ENCODE results near the gene EXOC3. TPM values are rescaled to one million over a fixed set of nuclear protein-coding genes. Genes with fewer than 3 reads are reported as not detected.

EXOC3 gene
- total RNA-seq, 1 donor from 2014 or later: 19.2 TPM

DNA sequence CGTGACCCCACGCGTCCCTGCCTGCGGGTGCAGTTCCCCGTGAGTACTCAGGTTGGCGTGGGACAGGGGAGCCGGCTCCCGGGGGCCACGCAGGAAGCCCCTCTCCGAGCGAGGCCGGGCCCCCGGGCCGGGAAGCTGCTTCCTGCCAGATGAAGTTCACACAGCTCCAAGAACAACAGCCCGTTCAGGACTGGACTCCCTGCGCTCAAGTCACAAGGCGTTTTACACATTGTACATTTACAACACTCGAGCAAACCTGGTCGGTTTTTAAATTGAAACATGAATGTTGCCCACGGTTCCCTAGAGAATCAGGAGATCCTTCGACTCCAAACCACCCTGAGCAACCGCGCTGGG, 58.8 kb downstream of the EXOC3 start:
- Histone ChIP-seq H3F3A (ENCODE audit: low read depth) (no peaks in the 10 kb centered on the region), H3K9me3 (ENCODE audit: low read depth) (no peaks in the 10 kb centered on the region), H4K20me1 (ENCODE audit: low read depth) (no peaks in the 10 kb centered on the region), H3K4me2 (no peak overlapping the region), H2AFZ (replicated peaks) (no peak overlapping the region), H3K9ac (no peak overlapping the region), H3K27ac (no peak overlapping the region), H3K4me1 (no peaks in the 10 kb centered on the region), H3K36me3 (no peaks in the 10 kb centered on the region), H3K27me3 (peaks cover 58% of the 10 kb centered on the region), H3K4me3 (no peak overlapping the region), H3K79me2 (ENCODE audit: low read depth) (no peaks in the 10 kb centered on the region)
- Mint-ChIP-seq H3K27ac (no peak overlapping the region), H3K4me1 (peaks cover 4% of the 10 kb centered on the region), H3K27me3 (ENCODE audit: insufficient read depth, low read depth) (peaks cover 20% of the 10 kb centered on the region), H3K9me3 (no peaks in the 10 kb centered on the region), H3K36me3 (no peaks in the 10 kb centered on the region), H3K4me3 (no peak overlapping the region)
- TF ChIP-seq EZH2phosphoT487 (IDR thresholded peaks at IDR 0.05) (no peak), EZH2 (IDR thresholded peaks at IDR 0.05) (no peak)
- TF ChIP-seq, protein P1, sequence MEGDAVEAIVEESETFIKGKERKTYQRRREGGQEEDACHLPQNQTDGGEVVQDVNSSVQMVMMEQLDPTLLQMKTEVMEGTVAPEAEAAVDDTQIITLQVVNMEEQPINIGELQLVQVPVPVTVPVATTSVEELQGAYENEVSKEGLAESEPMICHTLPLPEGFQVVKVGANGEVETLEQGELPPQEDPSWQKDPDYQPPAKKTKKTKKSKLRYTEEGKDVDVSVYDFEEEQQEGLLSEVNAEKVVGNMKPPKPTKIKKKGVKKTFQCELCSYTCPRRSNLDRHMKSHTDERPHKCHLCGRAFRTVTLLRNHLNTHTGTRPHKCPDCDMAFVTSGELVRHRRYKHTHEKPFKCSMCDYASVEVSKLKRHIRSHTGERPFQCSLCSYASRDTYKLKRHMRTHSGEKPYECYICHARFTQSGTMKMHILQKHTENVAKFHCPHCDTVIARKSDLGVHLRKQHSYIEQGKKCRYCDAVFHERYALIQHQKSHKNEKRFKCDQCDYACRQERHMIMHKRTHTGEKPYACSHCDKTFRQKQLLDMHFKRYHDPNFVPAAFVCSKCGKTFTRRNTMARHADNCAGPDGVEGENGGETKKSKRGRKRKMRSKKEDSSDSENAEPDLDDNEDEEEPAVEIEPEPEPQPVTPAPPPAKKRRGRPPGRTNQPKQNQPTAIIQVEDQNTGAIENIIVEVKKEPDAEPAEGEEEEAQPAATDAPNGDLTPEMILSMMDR (IDR thresholded peaks at IDR 0.05): no peak
- no peak for DNase-seq (ENCODE audit: low spot score)

DNA sequence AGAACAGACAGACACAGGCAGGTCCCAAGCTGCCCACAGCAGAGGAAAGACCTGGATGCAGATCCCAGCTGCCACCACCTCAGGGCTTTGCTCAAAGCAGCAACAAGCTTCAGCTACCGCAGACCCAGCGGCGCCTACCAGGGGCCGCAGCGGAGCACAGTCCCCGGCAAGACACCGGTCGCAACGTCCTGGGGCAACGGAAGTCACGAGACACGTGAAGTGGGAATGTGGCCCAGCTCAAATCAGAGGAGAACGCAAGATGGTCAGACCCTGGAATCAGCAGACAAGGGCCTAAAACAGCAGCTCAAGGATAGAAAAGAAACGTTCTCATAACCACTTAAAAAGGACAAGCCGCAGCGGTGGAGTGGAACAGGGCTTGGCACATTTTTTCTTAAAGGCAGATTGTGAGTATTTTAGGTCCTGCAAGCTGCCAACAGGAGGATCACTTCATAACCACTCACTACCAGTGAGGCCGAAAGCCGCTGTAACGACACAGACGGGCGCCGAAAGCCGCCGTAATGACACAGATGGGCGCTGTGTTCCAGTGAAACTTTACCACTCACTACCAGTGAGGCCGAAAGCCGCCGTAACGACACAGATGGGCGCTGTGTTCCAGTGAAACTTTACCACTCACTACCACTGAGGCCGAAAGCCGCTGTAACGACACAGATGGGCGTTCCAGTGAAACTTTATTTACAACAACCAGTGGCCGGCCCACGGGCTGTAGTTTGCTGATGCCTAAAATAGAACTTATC, 59.5 kb downstream of the EXOC3 start:
- H3F3A ChIP-seq (ENCODE audit: low read depth): no peaks in the 10 kb centered on the region
- H3K27ac Mint-ChIP-seq: no peak overlapping the region

DNA sequence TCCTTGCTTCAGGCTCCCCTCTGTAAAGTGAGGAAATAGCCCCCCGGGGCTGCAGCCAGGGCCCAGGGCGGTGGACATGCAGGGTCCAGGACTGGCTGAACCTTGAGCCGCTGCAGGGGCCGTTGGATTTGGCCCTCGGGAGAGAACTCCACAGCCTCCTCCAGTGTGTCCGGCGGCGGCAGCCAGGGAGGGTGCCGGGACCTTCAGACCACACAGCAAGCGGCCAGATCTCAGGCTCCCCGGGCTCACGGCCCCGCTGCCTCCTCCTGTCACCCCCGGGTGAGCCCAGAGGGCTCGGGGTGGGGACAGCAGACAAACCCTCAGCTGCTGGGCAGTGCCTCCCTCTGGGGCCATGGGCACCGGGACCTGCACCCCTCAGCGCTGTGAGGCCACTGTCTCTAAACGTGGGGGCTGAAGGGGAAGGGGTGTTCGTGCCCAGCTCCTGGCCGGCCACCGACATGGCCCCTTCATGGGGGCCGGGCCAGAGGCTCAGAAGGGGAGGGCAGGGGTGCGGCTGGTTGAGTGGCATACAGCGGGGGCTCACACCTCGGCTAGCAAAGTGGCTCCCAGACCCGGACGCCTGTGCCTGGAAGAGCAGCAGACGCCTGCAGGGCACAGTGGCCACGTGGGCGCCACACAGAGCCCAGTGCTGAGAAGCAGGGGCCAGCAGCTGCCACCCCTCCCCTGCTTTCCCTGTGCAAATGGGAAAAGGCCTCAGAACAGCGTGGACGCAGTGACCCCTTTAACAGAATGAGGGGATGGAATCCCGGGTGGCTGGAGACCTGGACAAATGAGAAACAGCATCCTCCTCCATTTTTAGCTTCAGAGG, 61.6 kb downstream of the EXOC3 start:
- Mint-ChIP-seq H3K27me3 (ENCODE audit: insufficient read depth, low read depth) (peaks cover 5% of the 10 kb centered on the region), H3K27ac (no peak overlapping the region)

More for the DNA sequence above, 59.5 kb downstream of the EXOC3 start:
- no peak overlapping the region for H2AFZ ChIP-seq (replicated peaks)
- no peaks in the 10 kb centered on the region for H4K20me1 ChIP-seq (ENCODE audit: low read depth)
- no peaks in the 10 kb centered on the region for H3K4me1 ChIP-seq
- no peak overlapping the region for H3K4me2 ChIP-seq
- Mint-ChIP-seq H3K4me3 (no peak overlapping the region), H3K27me3 (ENCODE audit: insufficient read depth, low read depth) (peaks cover 14% of the 10 kb centered on the region), H3K36me3 (no peaks in the 10 kb centered on the region), H3K4me1 (peaks cover 4% of the 10 kb centered on the region), H3K9me3 (no peaks in the 10 kb centered on the region)
- no peak overlapping the region for H3K27ac ChIP-seq
- no peak for DNase-seq (ENCODE audit: low spot score)
- no peak overlapping the region for H3K9ac ChIP-seq
- no peaks in the 10 kb centered on the region for H3K79me2 ChIP-seq (ENCODE audit: low read depth)
- no peaks in the 10 kb centered on the region for H3K36me3 ChIP-seq
- no peak for TF ChIP-seq EZH2phosphoT487 (IDR thresholded peaks at IDR 0.05)
- no peak for TF ChIP-seq EZH2 (IDR thresholded peaks at IDR 0.05)
- TF ChIP-seq, protein P1 (IDR thresholded peaks at IDR 0.05): no peak
- peaks cover 51% of the 10 kb centered on the region for H3K27me3 ChIP-seq
- H3K9me3 ChIP-seq (ENCODE audit: low read depth): no peaks in the 10 kb centered on the region
- no peak overlapping the region for H3K4me3 ChIP-seq

More for the DNA sequence above, 61.6 kb downstream of the EXOC3 start:
- Histone ChIP-seq H3F3A (ENCODE audit: low read depth) (no peaks in the 10 kb centered on the region), H3K4me1 (no peaks in the 10 kb centered on the region), H4K20me1 (ENCODE audit: low read depth) (no peaks in the 10 kb centered on the region), H3K27ac (no peak overlapping the region), H3K36me3 (no peaks in the 10 kb centered on the region), H3K79me2 (ENCODE audit: low read depth) (no peaks in the 10 kb centered on the region), H2AFZ (replicated peaks) (no peak overlapping the region), H3K4me3 (no peak overlapping the region), H3K27me3 (peaks cover 31% of the 10 kb centered on the region), H3K9ac (no peak overlapping the region), H3K4me2 (no peak overlapping the region), H3K9me3 (ENCODE audit: low read depth) (no peaks in the 10 kb centered on the region)
- Mint-ChIP-seq H3K36me3 (no peaks in the 10 kb centered on the region), H3K9me3 (peaks cover 3% of the 10 kb centered on the region), H3K4me1 (no peaks in the 10 kb centered on the region), H3K4me3 (no peak overlapping the region)
- DNase-seq (ENCODE audit: low spot score): no peak
- TF ChIP-seq EZH2 (IDR thresholded peaks at IDR 0.05): no peak
- TF ChIP-seq EZH2phosphoT487 (IDR thresholded peaks at IDR 0.05): no peak
- TF ChIP-seq, protein P1 (IDR thresholded peaks at IDR 0.05): no peak

Measured in neural progenitor cell (in vitro differentiated cells).